Right lobe of liver (tissue), 6 donors: Measurements from ENCODE around the gene GRM3. TPM values are rescaled to one million over a fixed set of nuclear protein-coding genes. Genes with fewer than 3 reads are reported as not detected.

ENCODE experiments used
- ATAC-seq, 4 donors: fragments of 200-7000 bp; cut with Tn5 transposase; one replicate each; pipeline ENCODE4 v1.9.1; 2020; ENCODE audit warnings: mild to moderate bottlenecking in 4 of 4, moderate library complexity in 4 of 4
- DNase-seq, 3 donors: peaks; one replicate each; pipeline ENCODE4 v3.0.0-alpha.2; 2020
- H3K27ac ChIP-seq, 3 donors: fragments of 200-600 bp; one replicate each; pipeline ENCODE4 v1.8.0; 2022
- H3K27me3 ChIP-seq, 2 donors: fragments of 200-600 bp; one replicate each; pipeline ENCODE4 v1.8.0; 2022
- H3K36me3 ChIP-seq, 4 donors: fragments of 200-600 bp; sonication (generic) in 1 of 4; one replicate each; pipeline versions ENCODE4 v1.5.1 to v1.8.0; 2017 to 2022; ENCODE audit warnings: control low read depth in 1 of 4
- H3K4me1 ChIP-seq, 4 donors: fragments of 200-600 bp; sonication (generic) in 1 of 4; one replicate each; pipeline versions ENCODE4 v1.5.1 to v1.8.0; 2017 to 2022; ENCODE audit warnings: control low read depth in 1 of 4
- H3K4me3 ChIP-seq, 3 donors: fragments of 200-600 bp; one replicate each; pipeline ENCODE4 v1.8.0; 2022
- H3K9me3 ChIP-seq, 4 donors: fragments of 200-600 bp; sonication (generic) in 1 of 4; one replicate each; pipeline versions ENCODE4 v1.5.1 to v1.8.0; 2017 to 2022; ENCODE audit warnings: control low read depth in 1 of 4
- CTCF ChIP-seq, 4 donors: fragments of 200-600 bp in 3 of 4; fragments of 450-650 bp in 1 of 4; IDR thresholded peaks; one replicate each; pipeline versions ENCODE4 v1.5.1 to v1.8.0; 2016 to 2022; ENCODE audit warnings: antibody characterized with exemption in 4 of 4, mild to moderate bottlenecking in 2 of 4
- POLR2A ChIP-seq: fragments of 450-650 bp; IDR thresholded peaks from one replicate; pipeline ENCODE4 v1.6.1; 2017; ENCODE audit warnings: antibody characterized with exemption, mild to moderate bottlenecking
- WGBS: methylation state at CpG from one replicate; pipeline ENCODE4 v1.1.6; 2018; ENCODE audit warnings: low coverage, low lambda C conversion rate; ENCODE audit not compliant: insufficient coverage; ENCODE audit errors: missing lambda C conversion rate; 5-methylcytosine and 5-hydroxymethylcytosine counted together
- intact Hi-C, 2 donors: fragments of 100-400 bp; cut with DNase I; formaldehyde crosslinking; loops; one replicate each; pipeline versions ENCODE4 v1.11.2 to v1.14.1; 2022
- total RNA-seq, 6 experiments: library from RNA; depleted of rRNA in 2 of 6; stranded (reverse); fragments of >200 nt in 2 of 6; fragmentation: NEBNext Ultra II Directional in 3 of 6; extraction: Animal tissue kit (Norgen Biotek cat#: 25700) in 3 of 6; gene quantifications; one replicate each; pipeline versions ENCODE4 v1.1.0 to v1.2.4, GENCODE V29; 2016 to 2023
- donor health status: DM: no; HTN: yes; CAD: no.
- donor health status: DM: no; HTN: no; CAD: no.
- donor health status: DM: no; HTN: no; CAD: no.
- donor health status: DM: no; HTN: yes; CAD: no.
- donor health status: DM: no; HTN: yes; CAD: no.

The GRM3 gene
- total RNA-seq, 6 experiments from 2014 or later = 0.12 TPM; not detected in 5

- Histone ChIP-seq H3K9me3 (no peaks in the 10 kb centered on the region), H3K27me3 (no peaks in the 10 kb centered on the region), H3K4me1 (no peaks in the 10 kb centered on the region), H3K36me3 (no peaks in the 10 kb centered on the region), H3K4me3 (no peak overlapping the region), H3K27ac (no peak overlapping the region)
- intact Hi-C loops = no loop called here
- ATAC-seq (no peak), DNase-seq (no peak)
- 59% methylated on average over 2 of the region's 2 CpGs for WGBS
- TF ChIP-seq CTCF (IDR thresholded peaks at IDR 0.05) = no peak
These were observed 254.5 kb downstream of the GRM3 start for GRCh38 chr7:86898171-86898570.

- TF ChIP-seq POLR2A (no peak), CTCF (IDR thresholded peaks at IDR 0.05) (no peak)
These were observed 257.2 kb downstream of the GRM3 start for GRCh38 chr7:86900886-86901285.

GRCh38 chr7:86904949-86905834 is 261.5 kb downstream of the GRM3 start:
- ATAC-seq (peak; percentile 64 to 75 (median 69)), DNase-seq (no peak)
- Histone ChIP-seq H3K9me3 (no peaks in the 10 kb centered on the region), H3K27me3 (no peaks in the 10 kb centered on the region), H3K4me1 (no peaks in the 10 kb centered on the region), H3K27ac (no peak overlapping the region), H3K36me3 (no peaks in the 10 kb centered on the region), H3K4me3 (no peak overlapping the region)
- intact Hi-C loops = no loop called here
- TF ChIP-seq CTCF (IDR thresholded peaks at IDR 0.05) = peak; percentile 55 to 67 (median 65)
- TF ChIP-seq POLR2A = no peak
- WGBS = 21% methylated on average over 3 of the region's 3 CpGs

More at GRCh38 chr7:86900886-86901285, 257.2 kb downstream of the GRM3 start:
- Histone ChIP-seq H3K36me3 (no peaks in the 10 kb centered on the region), H3K4me3 (no peak overlapping the region), H3K9me3 (no peaks in the 10 kb centered on the region), H3K27ac (no peak overlapping the region), H3K4me1 (no peaks in the 10 kb centered on the region), H3K27me3 (no peaks in the 10 kb centered on the region)
- intact Hi-C loops = no loop called here
- ATAC-seq = no peak
- no peak for DNase-seq

- H3K36me3 ChIP-seq = no peaks in the 10 kb centered on the region
- H3K4me3 ChIP-seq = no peak overlapping the region
- ATAC-seq (no peak), DNase-seq (no peak)
- no peaks in the 10 kb centered on the region for H3K27me3 ChIP-seq
- no peaks in the 10 kb centered on the region for H3K4me1 ChIP-seq
- TF ChIP-seq POLR2A (no peak), CTCF (IDR thresholded peaks at IDR 0.05) (no peak)
- 56% methylated on average over 1 of the region's 1 CpG for WGBS
- no peaks in the 10 kb centered on the region for H3K9me3 ChIP-seq
- H3K27ac ChIP-seq = no peak overlapping the region
- intact Hi-C loops = no loop called here
These were observed 265.2 kb downstream of the GRM3 start for GRCh38 chr7:86908948-86909347.
